SU-DHL-6 (cell line): Measurements from ENCODE around the gene TMEM129.

Experiments
- EZH2phosphoT487 ChIP-seq: fragments of 200-600 bp; sonication (generic), shearing (Covaris generic); conservative IDR thresholded peaks from 2 replicates; pipeline ENCODE4 v1.6.1; 2018; ENCODE audit warnings: mild to moderate bottlenecking, antibody characterized with exemption, low read length, moderate library complexity, mixed read lengths
- TF ChIP-seq, protein P1 (sequence below): fragments of 200-600 bp; sonication (generic); IDR thresholded peaks from one replicate; pipeline ENCODE4 v1.5.1; 2017; ENCODE audit warnings: antibody characterized with exemption, mild to moderate bottlenecking, low read length, moderate library complexity; ENCODE audit not compliant: insufficient read depth, poor library complexity, severe bottlenecking

DNA sequence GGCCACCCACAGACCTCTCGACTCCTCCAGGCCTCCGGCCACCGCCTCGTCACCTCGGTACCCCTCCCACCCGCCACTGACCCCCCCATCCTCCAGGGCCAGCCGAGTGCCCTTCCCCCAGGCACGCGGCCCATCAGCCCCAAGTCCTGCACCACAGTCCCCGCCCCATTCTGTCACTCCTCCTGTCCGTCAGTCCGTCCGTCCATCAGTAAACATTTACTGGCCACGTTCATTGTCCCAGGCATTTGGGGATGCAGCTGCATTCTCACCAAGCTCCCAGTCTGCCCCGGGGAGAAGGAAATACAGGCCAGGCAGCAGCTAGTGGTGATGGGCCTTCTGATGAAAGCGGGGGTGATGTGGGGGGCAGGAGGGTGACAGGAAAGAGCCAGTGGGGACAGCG is 36.7 kb upstream of the TMEM129 start:
- TF ChIP-seq, protein P1, sequence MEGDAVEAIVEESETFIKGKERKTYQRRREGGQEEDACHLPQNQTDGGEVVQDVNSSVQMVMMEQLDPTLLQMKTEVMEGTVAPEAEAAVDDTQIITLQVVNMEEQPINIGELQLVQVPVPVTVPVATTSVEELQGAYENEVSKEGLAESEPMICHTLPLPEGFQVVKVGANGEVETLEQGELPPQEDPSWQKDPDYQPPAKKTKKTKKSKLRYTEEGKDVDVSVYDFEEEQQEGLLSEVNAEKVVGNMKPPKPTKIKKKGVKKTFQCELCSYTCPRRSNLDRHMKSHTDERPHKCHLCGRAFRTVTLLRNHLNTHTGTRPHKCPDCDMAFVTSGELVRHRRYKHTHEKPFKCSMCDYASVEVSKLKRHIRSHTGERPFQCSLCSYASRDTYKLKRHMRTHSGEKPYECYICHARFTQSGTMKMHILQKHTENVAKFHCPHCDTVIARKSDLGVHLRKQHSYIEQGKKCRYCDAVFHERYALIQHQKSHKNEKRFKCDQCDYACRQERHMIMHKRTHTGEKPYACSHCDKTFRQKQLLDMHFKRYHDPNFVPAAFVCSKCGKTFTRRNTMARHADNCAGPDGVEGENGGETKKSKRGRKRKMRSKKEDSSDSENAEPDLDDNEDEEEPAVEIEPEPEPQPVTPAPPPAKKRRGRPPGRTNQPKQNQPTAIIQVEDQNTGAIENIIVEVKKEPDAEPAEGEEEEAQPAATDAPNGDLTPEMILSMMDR = no peak
- no peak for TF ChIP-seq EZH2phosphoT487
